ENCODE data around the gene NEK10.

The NEK10 gene

DNA sequence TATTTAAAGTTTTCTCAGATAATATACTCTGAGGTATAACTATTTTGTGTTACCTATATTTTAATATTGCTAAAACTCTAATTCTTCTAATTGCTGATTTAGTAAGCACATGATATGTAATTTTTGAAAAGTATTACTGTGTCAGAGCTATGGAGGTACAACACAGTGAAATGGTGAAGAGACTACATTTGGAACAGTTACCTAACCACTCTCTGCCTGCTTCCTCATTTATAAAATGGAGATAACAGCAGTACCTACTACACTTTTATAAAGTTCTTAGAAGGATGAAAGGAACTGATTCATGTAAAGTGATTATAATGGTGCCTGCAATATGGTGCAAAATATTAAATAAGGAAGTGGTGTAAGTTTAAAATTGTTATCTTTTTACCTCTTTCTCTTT is 16.3 kb upstream of the NEK10 start:
- TF ChIP-seq, protein P1, sequence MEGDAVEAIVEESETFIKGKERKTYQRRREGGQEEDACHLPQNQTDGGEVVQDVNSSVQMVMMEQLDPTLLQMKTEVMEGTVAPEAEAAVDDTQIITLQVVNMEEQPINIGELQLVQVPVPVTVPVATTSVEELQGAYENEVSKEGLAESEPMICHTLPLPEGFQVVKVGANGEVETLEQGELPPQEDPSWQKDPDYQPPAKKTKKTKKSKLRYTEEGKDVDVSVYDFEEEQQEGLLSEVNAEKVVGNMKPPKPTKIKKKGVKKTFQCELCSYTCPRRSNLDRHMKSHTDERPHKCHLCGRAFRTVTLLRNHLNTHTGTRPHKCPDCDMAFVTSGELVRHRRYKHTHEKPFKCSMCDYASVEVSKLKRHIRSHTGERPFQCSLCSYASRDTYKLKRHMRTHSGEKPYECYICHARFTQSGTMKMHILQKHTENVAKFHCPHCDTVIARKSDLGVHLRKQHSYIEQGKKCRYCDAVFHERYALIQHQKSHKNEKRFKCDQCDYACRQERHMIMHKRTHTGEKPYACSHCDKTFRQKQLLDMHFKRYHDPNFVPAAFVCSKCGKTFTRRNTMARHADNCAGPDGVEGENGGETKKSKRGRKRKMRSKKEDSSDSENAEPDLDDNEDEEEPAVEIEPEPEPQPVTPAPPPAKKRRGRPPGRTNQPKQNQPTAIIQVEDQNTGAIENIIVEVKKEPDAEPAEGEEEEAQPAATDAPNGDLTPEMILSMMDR (IDR thresholded peaks at IDR 0.05; ENCODE audit: low read depth, low read length) = no peak
- DNase-seq = no peak
- H3K9me3 ChIP-seq = no peaks in the 10 kb centered on the region
- no peaks in the 10 kb centered on the region for H3K36me3 ChIP-seq
- no peaks in the 10 kb centered on the region for H3K27me3 ChIP-seq
- no peaks in the 10 kb centered on the region for H3K4me1 ChIP-seq
- H3K4me3 ChIP-seq (ENCODE audit: low read depth, low read length) = no peak overlapping the region

DNA sequence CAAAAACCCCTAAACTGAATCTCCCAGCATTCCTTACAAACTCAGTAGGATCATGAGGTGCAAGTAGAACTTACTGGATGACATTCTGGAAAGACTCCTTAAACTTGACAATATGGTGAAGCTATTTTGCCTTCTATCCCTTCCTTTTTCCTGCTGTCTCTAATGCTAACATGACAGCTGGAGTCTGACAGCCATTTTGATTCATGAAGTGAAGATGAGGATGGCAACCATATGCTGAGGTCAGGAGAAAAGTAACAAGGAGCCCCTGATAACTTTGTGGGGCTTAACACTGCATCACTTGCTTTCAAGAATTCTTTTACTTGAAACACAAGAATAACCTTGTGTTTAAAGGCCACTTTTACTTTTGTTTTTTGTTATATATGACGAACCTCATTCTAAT is 15.0 kb upstream of the NEK10 start:
- no peaks in the 10 kb centered on the region for H3K4me1 ChIP-seq
- DNase-seq = no peak

DNA sequence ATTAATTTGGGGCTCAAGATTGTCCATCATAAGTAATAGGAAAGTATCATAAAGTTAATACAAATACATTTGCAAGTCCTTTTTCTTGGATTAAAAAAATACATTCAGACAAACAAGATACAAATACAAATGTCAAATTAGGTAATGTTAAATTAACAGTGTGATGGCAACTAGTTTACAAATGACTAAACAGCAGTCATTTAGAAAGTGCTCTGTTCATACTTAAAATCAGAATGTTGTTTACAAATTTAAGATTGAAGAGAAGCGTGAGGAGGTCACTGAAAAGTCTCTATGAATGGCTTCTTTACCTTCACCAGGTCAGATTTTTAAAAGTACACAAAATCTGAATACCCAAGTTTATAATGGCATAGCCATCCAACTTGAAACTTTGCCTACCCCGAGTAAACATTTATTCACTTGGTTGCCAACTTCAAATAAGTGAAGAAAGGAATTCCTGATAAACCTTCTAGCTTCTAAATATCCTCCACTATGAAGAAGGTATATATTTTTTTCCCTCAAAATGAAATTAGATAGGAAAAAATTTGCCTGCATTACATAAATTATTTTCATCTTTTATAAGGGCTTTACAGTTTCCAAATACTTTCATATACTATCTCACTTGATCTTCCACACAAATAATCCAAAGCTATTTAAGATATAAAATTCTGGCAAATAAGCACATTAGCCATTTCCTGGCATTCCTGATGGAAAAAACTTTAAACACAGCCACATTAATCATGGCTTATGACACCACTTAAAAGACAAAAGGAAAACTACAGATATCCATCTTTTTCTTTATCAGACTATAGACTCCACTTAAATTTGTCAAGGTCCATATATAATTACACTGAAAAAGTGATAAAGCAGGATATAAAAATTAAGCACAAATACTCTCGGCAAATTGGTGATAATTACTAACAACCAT is 11.5 kb upstream of the NEK10 start:
- no peaks in the 10 kb centered on the region for H3K4me1 ChIP-seq
- no peak for DNase-seq
- TF ChIP-seq, protein P1 (IDR thresholded peaks at IDR 0.05; ENCODE audit: low read depth, low read length) = no peak
- H3K36me3 ChIP-seq = no peaks in the 10 kb centered on the region
- no peak overlapping the region for H3K4me3 ChIP-seq (ENCODE audit: low read depth, low read length)
- H3K9me3 ChIP-seq = no peaks in the 10 kb centered on the region
- H3K27me3 ChIP-seq = no peaks in the 10 kb centered on the region

More for the DNA sequence above, 15.0 kb upstream of the NEK10 start:
- no peak overlapping the region for H3K4me3 ChIP-seq (ENCODE audit: low read depth, low read length)
- no peaks in the 10 kb centered on the region for H3K36me3 ChIP-seq
- H3K27me3 ChIP-seq = no peaks in the 10 kb centered on the region
- H3K9me3 ChIP-seq = no peaks in the 10 kb centered on the region
- TF ChIP-seq, protein P1 (IDR thresholded peaks at IDR 0.05; ENCODE audit: low read depth, low read length) = no peak

DNA sequence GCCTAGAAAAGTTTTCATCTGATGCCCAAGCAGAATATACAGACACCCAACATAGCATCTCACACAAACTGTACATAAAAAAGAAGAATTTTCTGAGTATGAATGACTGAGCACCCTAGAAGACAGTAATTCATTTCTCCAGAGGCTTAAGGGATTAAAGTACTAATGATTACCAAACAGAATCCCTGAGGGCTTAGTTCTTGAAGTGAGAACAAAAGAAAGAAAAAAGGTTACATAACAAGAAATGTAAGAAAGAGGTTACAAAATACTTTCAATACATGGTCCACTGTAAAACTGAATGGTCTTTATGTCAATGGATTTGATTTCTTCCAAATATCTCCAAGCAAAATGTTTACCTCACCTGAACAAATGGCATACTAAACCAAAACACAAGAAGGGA is 9.1 kb upstream of the NEK10 start:
- Histone ChIP-seq H3K36me3 (no peaks in the 10 kb centered on the region), H3K27me3 (no peaks in the 10 kb centered on the region), H3K4me3 (ENCODE audit: low read depth, low read length) (no peak overlapping the region), H3K9me3 (no peaks in the 10 kb centered on the region), H3K4me1 (no peaks in the 10 kb centered on the region)
- no peak for DNase-seq
- TF ChIP-seq, protein P1 (IDR thresholded peaks at IDR 0.05; ENCODE audit: low read depth, low read length) = no peak

DNA sequence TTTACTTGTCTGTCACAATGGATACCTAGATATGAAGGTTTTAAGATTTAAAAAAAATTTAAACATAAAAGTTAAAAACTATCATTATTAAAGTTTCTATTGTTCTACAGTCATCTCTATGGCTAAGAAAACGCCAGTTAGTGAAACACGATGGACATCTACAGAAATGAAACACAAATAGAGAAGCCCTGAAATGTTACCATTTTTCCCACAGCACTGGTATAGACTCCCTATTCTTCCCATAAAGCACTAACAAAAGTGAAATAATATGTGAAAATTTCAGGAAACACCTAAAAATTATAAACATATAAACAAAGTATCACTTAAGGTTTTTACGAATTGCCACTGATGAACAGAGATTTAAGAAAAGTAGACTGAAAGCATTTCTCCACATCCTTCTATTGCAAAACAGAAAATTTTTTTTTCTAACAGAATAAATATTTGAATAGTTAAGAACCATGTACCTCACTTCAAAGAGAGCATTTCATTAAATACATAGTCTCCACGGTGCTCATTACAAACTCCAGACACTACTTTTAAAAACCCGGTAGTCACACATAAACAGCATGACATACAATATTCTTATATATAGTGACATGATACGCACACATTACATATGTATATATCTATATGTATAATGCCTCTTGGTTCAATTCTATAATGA is 7.1 kb upstream of the NEK10 start:
- TF ChIP-seq, protein P1 (IDR thresholded peaks at IDR 0.05; ENCODE audit: low read depth, low read length) = no peak
- no peaks in the 10 kb centered on the region for H3K27me3 ChIP-seq
- H3K4me1 ChIP-seq = no peaks in the 10 kb centered on the region
- H3K4me3 ChIP-seq (ENCODE audit: low read depth, low read length) = no peak overlapping the region
- H3K36me3 ChIP-seq = no peaks in the 10 kb centered on the region
- H3K9me3 ChIP-seq = no peaks in the 10 kb centered on the region
- DNase-seq = no peak

Measured in BE2C (cell line).